Measurements from ENCODE around the gene SLIT1. TPM values are rescaled to one million over a fixed set of nuclear protein-coding genes. Genes with fewer than 3 reads are reported as not detected.

Gene SLIT1
- total and polyA plus RNA-seq, 2 of the 8 experiments (the other 6 are each of a cell fraction or from before 2014, with no cell fraction given): 0.70 to 0.88 TPM

- TF ChIP-seq RNF2 (IDR thresholded peaks at IDR 0.05; ENCODE audit: borderline replicate concordance, low read depth, low read length, missing control alignments, poor library complexity, severe bottlenecking): no peak
- no peak for TF ChIP-seq GTF2F1 (IDR thresholded peaks at IDR 0.05; ENCODE audit: borderline replicate concordance, low read depth, low read length)
- no peak for TF ChIP-seq SIRT6 (IDR thresholded peaks at IDR 0.05; ENCODE audit: low read length)
- TF ChIP-seq FOSL1 (IDR thresholded peaks at IDR 0.05; ENCODE audit: insufficient read depth, low read depth, low read length): no peak
- no peak for TF ChIP-seq TAF1 (IDR thresholded peaks at IDR 0.05; ENCODE audit: low read depth, low read length)
- peak; percentile 85 for TF ChIP-seq E2F6 (IDR thresholded peaks at IDR 0.05)
- peak; percentile 90 to 93 (median 90) for TF ChIP-seq CTCF (IDR thresholded peaks at IDR 0.05; ENCODE audit: control extremely low read depth in 1 of 3, insufficient read depth in 1 of 3, low read depth in 1 of 3, low read length in 3 of 3)
- TF ChIP-seq JUND (IDR thresholded peaks at IDR 0.05; ENCODE audit: low read length): no peak
- TF ChIP-seq RXRA (IDR thresholded peaks at IDR 0.05; ENCODE audit: insufficient read depth, low read depth, low read length): no peak
- no peak for TF ChIP-seq SP1 (IDR thresholded peaks at IDR 0.05; ENCODE audit: low read depth, low read length)
These were observed 148.1 kb downstream of the SLIT1 start (continued) for GRCh38 chr10:97037365-97038361.

Measured in H1 (cell line).